OCI-LY7 (cell line): ENCODE measurements around the gene ARFIP1.

ENCODE experiments used
- EZH2phosphoT487 ChIP-seq: fragments of 200-600 bp; sonication (generic); IDR thresholded peaks from 2 replicates; pipeline ENCODE4 v1.6.1; 2018; ENCODE audit warnings: low read depth, borderline replicate concordance, mild to moderate bottlenecking, mixed run types, antibody characterized with exemption, low read length, moderate library complexity, mixed read lengths
- TF ChIP-seq, protein P1 (sequence below): fragments of 200-600 bp; sonication (generic); conservative IDR thresholded peaks from 2 replicates; pipeline ENCODE4 v1.5.1; 2014; ENCODE audit warnings: mild to moderate bottlenecking, antibody characterized with exemption, low read length, moderate library complexity, mixed read lengths

GRCh38 chr4:152900395-152900794 lies 120.6 kb downstream of the ARFIP1 start:
- TF ChIP-seq, protein P1, sequence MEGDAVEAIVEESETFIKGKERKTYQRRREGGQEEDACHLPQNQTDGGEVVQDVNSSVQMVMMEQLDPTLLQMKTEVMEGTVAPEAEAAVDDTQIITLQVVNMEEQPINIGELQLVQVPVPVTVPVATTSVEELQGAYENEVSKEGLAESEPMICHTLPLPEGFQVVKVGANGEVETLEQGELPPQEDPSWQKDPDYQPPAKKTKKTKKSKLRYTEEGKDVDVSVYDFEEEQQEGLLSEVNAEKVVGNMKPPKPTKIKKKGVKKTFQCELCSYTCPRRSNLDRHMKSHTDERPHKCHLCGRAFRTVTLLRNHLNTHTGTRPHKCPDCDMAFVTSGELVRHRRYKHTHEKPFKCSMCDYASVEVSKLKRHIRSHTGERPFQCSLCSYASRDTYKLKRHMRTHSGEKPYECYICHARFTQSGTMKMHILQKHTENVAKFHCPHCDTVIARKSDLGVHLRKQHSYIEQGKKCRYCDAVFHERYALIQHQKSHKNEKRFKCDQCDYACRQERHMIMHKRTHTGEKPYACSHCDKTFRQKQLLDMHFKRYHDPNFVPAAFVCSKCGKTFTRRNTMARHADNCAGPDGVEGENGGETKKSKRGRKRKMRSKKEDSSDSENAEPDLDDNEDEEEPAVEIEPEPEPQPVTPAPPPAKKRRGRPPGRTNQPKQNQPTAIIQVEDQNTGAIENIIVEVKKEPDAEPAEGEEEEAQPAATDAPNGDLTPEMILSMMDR: no peak
- TF ChIP-seq EZH2phosphoT487: no peak
